Gastrocnemius medialis (tissue), 4 donors: Measurements from ENCODE around the gene WASHC2A.
"Not testable (repeated sequence)": the region's sequence is repeated elsewhere in the genome, so short reads cannot be mapped to it uniquely, and the experiment has no call there.

Experiments used
- CTCF ChIP-seq, 5 experiments: fragments of 450-650 bp in 3 of 5; fragments of 200-600 bp in 2 of 5; sonication (generic) in 2 of 5; IDR thresholded peaks in 4 of 5; conservative IDR thresholded peaks in 1 of 5; 1 replicate in 4 of 5; 2 replicates in 1 of 5; pipeline ENCODE4 v1.5.1; 2016 to 2019; ENCODE audit warnings: antibody characterized with exemption in 5 of 5, mild to moderate bottlenecking in 3 of 5, moderate library complexity in 3 of 5
- POLR2A ChIP-seq, 2 donors: fragments of 450-650 bp; IDR thresholded peaks; one replicate each; pipeline ENCODE4 v1.6.1; 2017; ENCODE audit warnings: antibody characterized with exemption in 2 of 2, mild to moderate bottlenecking in 2 of 2, moderate library complexity in 2 of 2

GRCh38 chr10:50094630-50095029 is 26.9 kb downstream of the WASHC2A start:
- not testable (repeated sequence) for TF ChIP-seq POLR2A (IDR thresholded peaks at IDR 0.05); CTCF (IDR thresholded peaks at IDR 0.05 in 4 of 5, conservative IDR thresholded peaks at IDR 0.05 in 1 of 5)
